BE2C (cell line): ENCODE data around the gene VSTM1.

Experiments
- DNase-seq: peaks from one replicate; pipeline ENCODE4 v3.0.0-alpha.2; 2020
- H3K27me3 ChIP-seq: fragments of 250-450 bp; sonication (Bioruptor Pico); 2 replicates; pipeline ENCODE4 v1.5.1; 2020; ENCODE audit warnings: mild to moderate bottlenecking
- H3K36me3 ChIP-seq: fragments of 250-450 bp; sonication (Bioruptor Pico); 2 replicates; pipeline ENCODE4 v1.5.1; 2020; ENCODE audit warnings: mild to moderate bottlenecking
- H3K4me1 ChIP-seq: fragments of 250-450 bp; sonication (Bioruptor Pico); 2 replicates; pipeline ENCODE4 v1.5.1; 2020
- H3K4me3 ChIP-seq: 2 replicates; pipeline ENCODE4 v1.5.1; 2011; ENCODE audit warnings: low read depth, low read length
- H3K9me3 ChIP-seq: fragments of 250-450 bp; sonication (Bioruptor Pico); 2 replicates; pipeline ENCODE4 v1.5.1; 2020
- CTCF ChIP-seq: IDR thresholded peaks from 2 replicates; pipeline ENCODE4 v1.5.1; 2012; ENCODE audit warnings: mild to moderate bottlenecking, low read depth, low read length

The VSTM1 gene

GRCh38 chr19:53992815-53993214 lies 70.9 kb downstream of the VSTM1 start:
- Histone ChIP-seq H3K9me3 (no peaks in the 10 kb centered on the region), H3K4me3 (no peak overlapping the region), H3K4me1 (no peaks in the 10 kb centered on the region), H3K27me3 (peaks cover 32% of the 10 kb centered on the region), H3K36me3 (no peaks in the 10 kb centered on the region)
- TF ChIP-seq CTCF, result no peak
- DNase-seq, result no peak

GRCh38 chr19:53992211-53992610 lies 71.5 kb downstream of the VSTM1 start:
- DNase-seq, result no peak
- no peak for TF ChIP-seq CTCF
- Histone ChIP-seq H3K36me3 (no peaks in the 10 kb centered on the region), H3K9me3 (no peaks in the 10 kb centered on the region), H3K27me3 (peaks cover 29% of the 10 kb centered on the region), H3K4me3 (no peak overlapping the region), H3K4me1 (no peaks in the 10 kb centered on the region)

GRCh38 chr19:53991224-53992113 lies 72.2 kb downstream of the VSTM1 start, which contains the start of gene CACNG6:
Gene CACNG6 (plus strand): TSS chr19:53991637. CDS start chr19:53992878, 1,241 bp downstream.
- Histone ChIP-seq H3K27me3 (peaks cover 29% of the 10 kb centered on the region), H3K4me3 (no peak within 1 kb of the TSS)

More at GRCh38 chr19:53991224-53992113, 72.2 kb downstream of the VSTM1 start, which contains the start of gene CACNG6:
- Histone ChIP-seq H3K9me3 (no peaks in the 10 kb centered on the region), H3K4me1 (no peaks in the 10 kb centered on the region), H3K36me3 (no peaks in the 10 kb centered on the region)
- no peak for DNase-seq
- TF ChIP-seq CTCF, result no peak
